ENCODE measurements around the gene BDH1.
"Not testable (repeated sequence)": the region's sequence is repeated elsewhere in the genome, so short reads cannot be mapped to it uniquely, and the experiment has no call there.

The BDH1 gene

DNA sequence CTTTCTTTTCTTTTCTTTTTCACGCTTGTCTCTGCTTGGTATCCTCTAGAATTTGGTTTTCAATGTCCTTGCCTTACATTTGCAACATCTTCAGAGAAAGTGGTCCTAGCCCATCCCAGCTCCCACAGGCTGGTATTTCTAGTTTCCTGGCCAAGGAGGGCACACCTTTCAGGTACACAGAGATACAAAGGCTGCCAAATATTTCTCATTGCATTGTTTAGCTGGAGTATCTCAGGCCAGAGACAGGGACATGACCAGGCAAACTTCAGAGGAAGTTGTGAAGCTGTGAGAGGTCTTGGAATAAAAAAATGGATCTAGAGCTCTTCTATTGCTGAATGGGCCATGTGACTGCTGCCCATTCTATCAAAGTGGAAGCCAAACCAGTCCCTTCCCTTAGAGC is 68.9 kb downstream of the BDH1 start:
- no peak for DNase-seq (ENCODE audit: low read depth)

DNA sequence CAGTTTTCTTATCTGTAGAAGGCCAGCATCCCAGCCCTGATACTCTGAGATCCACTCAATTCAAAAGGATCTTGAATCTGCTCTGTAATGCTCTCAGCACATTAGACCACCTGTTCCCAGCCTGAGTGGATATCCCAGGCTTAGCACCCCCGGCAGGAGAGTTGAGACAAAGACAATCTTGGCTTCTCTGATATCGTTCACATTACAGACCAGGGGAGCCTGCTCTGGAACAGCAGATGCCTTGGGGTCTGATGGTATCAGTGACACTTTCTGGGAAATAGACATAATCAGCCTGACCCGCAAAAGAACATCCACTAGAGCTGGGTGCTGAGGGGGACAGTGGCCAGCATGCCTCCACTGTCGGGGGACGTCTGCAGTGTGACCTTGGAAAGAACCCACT is 70.6 kb downstream of the BDH1 start:
- DNase-seq (ENCODE audit: low read depth) = no peak

DNA sequence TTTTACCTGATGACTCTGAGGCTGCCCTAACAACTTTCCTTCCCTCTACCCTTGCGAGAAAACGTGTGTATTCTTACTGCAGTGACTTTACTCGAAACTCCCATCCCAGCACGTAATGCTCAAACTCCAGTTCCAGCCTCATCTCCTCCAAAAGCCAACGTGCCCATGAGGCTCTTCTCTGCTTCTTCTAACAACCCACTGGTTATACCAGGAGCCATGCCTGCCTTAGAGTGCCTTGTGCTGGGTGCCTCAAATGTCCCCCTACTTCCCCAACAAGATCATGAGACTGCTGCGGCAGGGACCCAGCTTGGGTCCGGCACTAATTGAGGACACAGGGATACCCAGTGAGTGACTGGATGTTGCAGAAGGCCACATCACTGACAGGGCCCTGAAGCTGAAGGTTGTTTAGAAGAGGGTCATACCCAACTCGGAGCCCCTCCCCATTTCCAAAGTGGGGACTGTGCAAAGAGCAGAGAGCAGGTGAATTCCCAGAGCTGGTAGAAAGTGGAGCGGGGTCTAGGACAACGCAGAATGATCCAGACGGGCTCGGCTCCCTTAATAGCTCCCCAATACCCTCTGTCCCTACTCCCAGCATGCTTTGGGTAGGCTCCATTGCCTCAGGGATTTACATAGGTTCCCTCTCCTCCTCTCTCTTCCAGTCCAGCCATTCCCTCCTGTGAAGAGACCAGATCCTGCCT is 71.4 kb downstream of the BDH1 start:
- DNase-seq (ENCODE audit: low read depth) = no peak

DNA sequence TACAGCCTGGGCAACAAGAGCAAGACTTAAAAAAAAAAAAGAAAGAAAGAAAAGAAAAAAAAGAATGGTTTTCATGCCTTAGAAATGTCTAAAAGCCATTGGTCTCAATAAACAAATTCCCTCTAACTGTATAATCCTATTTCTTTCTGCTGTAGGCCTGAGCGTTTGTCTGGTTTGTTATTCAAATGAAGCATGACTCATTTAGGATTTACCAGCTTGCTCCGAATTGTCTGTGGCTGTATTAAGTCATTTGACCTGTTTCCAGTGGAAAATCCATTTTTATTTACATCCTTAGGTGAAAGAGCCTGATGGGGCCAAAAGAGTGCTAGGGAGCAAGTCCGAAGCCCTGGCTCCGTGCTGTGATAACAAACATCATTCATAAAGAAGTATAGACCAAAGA is 73.8 kb downstream of the BDH1 start:
- DNase-seq (ENCODE audit: low read depth) = peak; percentile 76

DNA sequence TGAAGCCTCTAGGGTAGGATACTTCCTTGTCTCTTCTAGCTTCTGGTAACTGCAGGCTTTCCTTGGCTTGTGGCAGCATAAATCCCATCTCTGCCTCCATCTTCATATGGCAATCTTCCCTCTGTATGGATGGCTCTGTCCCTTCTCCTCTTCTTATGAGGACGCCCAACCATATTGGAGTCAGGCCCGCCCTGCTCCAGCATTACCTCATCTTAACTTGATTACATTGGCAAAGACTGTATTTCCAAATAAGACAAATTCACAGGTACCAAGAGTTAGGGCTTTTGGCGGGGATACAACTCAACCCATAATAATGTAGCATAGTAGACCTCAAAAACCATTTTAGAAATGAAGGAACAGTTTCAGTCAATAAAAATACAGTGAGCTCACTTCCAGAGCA is 75.4 kb downstream of the BDH1 start:
- DNase-seq (ENCODE audit: low read depth) = no peak

DNA sequence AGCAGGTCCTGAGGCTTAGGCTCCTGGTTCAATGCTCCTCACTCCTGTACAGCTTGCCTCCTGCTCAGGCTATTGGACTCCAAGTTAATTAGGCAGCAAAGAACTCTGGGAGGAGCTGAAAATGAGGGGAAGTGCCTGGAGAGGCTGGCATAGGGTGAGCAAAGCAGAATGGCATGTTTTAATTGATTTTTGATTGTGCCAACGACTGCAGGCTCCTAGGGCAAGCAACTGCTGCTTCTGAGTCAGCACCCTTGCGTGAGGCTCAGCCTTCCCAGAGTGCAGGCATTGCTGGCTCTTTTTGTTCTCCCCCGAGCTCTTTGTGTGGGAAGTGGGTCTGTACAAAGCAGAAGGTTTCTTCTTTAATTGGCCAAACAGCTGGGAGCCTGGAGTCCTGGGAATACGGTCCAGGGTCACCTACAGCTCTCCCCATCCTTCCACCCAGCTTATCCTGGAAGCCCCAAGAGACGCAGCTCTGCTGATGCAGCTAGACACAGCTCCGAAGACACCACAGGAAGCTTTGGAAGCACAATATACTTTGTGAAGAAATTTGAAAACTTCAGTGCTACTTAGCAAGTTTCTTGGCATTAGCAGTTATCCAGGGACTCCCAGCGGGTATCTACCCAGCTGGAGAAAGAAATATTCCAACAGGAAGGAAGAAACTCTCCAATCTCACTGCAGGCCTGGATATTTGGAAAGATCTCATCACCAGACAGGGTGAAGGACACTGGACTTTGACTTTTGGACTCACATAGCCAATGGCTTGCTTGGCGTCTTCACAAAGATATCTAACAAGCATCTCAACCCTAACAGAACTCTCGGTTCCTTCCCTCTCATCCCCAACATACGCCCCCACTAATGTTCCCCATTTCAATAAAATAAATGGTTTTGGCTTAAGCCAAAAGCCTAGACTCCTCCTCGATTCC is 76.8 kb downstream of the BDH1 start:
- peak; percentile 48 for DNase-seq (ENCODE audit: low read depth)

DNA sequence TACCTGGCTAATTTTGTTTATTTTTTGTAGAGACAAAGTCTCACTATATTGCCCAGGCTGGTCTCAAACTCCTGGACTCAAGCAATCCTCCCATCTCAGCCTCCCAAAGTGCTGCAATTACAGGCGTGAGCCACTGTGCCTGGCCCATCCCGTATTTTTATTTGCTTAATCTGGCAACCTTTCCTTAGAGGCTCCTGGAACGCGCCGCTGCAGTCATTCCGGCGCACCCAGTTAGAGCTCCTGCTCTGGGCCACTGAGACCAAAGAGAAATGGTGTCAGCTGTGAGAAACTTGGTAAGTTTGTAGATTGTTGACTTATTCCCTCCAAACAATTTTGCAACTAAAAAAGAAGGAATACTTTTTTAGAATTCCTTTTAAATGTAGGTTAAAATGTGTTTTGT is 78.0 kb downstream of the BDH1 start:
- DNase-seq (ENCODE audit: low read depth) = not testable (repeated sequence)

DNA sequence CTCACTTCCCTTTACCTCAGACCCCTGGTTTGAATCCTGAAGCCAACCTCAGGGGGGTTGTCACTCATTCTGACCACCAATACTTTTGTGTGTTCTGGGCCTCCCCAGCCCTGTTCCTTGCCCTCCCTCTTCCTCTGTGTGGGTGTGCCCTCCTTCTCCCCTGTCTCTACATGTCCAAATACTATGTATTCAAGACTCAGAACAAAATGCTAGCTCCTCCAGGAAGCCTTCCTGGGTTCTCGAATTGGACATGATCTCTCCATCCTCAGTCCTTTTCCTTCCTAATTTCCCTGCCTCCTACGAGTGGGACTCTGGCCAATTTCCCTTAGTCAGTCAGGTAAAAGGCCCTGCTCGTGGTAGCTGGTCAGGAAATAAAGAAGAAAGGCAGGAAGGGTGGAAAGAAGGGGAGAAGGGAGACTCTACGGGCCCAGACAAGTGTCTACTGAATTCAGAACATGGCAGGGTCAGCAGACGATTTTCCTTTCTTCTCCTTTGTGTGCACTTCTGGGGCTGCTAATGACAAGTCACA is 79.7 kb downstream of the BDH1 start:
- no peak for DNase-seq (ENCODE audit: low read depth)

DNA sequence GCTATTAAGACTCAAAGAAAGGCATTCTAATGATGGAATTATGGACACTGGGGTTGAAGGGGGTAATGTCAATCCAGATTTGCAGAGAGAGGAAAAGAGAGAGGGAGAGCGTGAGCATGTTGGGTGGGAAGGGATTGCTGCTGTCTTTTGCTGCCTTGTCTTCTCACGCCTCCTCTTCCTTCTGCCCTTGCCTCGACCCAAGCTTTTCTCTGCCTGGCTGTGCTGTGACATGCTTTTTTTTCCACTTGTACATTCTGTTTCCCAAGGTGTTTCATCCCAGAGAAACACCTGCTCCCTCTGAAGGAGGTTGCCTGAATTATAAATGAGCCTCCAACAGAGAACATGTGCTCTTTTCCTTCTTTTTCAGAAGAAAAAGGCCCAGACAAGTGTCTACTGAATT is 80.3 kb downstream of the BDH1 start:
- no peak for DNase-seq (ENCODE audit: low read depth)

DNA sequence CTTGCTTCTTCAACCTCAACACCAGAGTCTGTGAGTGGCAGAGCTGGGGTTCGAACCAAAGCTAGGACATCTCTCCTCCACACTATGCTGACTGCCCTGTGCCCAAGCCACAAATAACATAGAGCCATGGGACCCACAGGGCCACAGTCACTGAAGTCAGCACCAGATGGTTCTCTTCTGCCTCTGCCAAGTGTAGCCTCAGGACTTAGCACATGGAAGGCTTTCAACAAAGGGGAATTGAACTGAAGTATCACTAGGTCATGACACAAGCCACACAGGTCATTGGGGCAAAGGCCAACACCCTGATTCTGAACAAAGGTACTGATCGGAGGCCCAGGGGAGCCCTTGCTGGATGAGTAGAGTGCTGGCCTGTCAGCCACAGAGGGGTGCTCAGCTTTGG is 83.6 kb downstream of the BDH1 start:
- no peak for DNase-seq (ENCODE audit: low read depth)

DNA sequence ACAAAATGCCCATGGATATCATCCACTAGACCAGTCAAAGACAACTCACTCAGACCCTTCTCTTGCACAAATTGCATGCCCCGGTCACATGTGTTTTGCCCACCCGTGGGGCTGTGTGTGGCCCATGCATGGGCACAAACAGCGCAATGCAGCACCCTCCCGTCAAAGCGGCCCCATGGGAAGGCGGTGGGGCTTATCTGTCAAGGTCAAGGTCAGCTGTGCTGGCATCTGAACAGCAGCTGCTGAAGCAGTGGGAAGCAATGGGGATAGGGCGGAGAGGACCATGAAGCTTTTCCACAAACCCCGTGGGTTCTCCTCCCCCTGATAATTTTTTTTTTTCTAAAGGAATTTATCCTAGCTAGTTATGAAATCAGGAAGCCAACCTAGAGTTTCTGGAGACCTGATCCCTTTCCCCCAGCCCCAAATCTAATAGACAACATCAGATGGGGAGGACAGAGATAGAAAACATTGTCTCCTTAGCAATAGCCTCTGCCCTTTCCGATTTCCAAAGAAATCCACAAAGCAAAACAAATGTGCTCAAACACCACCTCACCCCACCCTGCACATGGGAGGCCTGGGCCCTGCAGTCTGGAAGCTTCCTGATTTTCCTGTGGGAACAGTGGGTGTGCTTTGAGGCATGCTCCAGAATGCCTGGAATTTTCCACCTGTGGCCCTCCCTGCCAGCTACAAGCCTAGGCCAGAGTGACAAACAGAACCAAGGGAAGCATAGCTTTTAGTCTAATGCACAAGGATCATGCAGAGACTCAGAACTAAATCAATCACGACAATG is 84.4 kb downstream of the BDH1 start:
- no peak for DNase-seq (ENCODE audit: low read depth)

DNA sequence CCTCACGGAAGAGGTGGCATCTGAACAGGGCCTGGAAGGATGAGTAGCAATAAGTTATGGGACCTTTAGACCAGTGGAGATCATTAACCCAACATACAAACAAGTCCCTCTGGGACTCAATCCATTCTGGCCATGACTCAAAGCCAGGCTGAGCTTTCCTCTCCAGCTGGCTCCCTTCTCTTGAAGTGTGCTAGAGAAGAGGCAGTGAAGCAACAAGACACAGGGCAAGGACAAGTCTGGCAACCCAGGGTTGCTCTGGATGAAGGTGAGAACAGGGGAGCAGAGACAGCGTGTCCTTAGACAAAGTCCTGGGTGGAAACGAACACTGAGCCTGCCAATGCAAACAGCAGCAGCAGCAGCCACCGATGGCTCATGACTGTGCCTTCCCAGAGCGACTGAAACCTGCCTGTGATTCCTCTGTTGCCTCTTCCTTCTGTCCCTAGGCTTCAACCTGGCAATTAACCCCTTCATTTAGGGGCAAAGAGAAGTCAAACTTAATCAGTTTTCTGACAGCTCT is 86.8 kb downstream of the BDH1 start:
- no peak for DNase-seq (ENCODE audit: low read depth)

DNA sequence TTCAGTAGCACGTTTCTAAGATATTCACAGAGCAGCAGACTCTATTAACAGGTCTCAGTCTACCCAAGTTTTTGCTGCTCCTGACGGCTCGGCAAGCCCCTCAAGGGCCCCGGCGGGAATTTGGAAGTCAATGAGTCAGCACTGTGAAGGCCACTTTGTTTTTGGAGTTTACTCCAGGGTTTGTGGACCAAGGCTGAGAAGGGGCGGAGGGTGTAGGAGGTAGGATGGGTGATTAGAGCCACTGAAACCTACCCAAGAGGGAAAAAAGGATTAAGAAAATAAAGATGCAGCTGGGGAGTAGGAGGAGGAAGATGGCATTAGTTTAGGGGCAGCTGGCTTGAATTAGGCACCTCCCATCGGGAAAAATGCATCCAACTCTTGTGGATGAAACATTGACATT is 87.6 kb downstream of the BDH1 start:
- no peak for DNase-seq (ENCODE audit: low read depth)

DNA sequence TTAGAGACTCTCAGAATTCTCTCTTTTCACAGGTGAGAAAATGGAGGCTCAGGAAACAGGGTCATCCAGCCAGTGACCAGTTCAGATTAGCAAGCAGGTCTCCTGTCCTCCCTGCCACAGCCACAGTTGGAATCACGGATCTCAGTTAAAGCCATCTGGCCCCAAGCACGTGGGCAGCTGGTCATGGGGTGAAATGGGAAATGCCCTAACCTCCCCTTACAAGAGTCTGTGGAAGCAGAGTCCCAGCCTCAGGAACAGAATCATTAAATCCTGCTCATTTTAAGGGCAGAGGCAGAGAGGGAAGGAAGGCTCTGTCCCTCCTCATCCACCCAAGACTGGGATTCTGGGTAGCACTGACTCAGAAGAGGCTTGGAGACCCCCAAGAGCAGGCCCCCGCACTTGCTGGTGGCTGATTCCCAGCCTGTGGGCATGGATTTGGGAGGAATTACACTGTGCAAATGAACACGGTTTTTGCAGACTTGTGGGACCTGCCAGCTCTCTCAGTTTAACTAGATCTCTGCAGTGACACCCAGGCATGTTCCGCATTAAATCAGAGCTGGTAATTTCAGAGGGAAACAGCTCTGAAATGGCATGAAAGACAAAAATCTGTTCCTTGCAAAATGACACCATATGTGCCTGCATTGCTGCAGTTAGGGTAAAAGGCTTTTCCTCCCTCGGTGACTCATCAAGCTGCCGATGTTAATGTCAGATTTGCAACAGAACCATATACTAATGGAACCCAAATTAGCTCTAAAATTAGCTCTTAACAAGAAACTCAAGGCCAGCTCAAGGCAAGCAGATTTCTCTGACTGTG is 89.0 kb downstream of the BDH1 start:
- peak; percentile 76 for DNase-seq (ENCODE audit: low read depth)

DNA sequence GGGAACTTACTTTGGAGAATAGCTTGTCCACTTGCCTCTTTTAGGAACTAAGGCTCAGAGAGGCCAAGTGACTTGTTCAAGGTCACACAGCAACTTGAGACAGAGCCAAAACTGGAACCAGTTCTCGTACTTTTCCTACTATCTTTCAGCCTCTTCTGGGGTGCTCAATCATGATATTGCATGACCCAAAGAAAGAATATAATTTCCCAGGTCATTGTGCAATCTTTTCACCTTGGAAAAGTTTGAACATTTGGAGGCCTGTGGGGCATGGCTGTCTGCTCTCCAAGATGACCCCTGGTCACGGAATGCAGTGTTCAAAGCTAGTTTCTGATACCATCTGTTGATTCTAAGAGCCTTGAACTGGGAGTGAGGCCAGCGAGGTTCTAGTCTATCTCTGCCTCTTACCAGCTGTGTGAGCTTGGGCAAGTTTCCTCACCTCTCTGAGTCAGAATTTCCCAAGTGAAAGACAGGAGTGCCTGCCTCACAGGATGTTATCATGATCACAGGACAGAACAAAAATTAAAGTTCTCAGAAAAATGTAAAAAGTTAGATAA is 89.7 kb downstream of the BDH1 start:
- DNase-seq (ENCODE audit: low read depth) = peak; percentile 72

DNA sequence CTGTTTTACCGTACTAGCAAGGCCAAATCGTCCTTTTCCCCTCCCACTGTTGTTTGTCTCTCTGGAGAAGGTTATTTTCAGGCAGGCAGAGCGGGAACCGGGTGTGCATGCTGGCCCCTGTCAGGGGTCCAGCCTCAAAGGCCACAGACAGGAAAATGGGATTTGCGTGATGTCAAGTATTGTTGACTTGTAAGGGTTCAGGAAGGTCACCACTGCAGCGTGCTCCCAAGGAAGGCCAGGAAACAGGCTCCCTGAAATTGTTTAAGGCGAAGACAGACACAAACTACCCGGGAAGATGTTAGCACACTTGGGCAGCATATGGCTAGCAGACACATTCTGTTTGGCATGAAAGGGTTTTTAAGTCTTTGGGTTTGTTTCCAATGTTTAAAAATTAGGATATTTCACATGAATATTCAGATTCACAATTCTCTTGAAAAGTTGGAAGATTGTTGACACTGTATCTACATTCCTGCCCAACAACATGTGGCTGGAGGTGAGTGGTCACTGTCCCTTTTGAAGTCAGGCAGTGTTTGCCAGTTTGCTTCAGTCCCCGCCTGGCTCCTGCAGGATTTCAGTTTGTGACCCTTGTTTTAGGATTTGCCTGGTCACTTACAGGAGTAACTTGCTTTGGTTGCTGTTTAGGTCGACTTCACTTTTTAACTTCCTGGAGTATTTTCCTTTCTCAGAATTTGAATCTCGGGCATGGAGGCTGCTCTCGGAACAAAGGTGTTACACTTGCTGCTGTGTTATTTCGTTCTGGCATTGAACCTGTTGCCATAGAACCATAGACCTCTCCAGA is 90.4 kb downstream of the BDH1 start:
- DNase-seq (ENCODE audit: low read depth) = no peak

DNA sequence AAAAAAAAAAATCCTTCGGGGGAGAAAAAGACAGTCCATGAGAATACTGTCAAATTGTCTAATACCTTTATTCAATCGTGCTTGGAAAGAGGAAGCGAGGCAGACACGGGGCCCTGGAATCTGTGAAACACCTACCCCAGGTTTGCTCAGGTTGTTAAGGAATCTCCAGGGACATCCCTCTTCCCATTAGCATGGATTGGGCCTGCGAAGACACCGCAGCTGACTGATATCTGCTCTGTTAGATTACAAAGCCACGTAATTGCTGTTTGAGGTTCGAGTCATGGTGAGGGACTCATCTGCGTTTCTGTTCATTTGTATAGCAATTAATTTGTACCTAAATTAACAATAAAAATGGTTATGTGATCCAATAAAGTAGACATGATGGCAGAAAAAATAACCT is 91.0 kb downstream of the BDH1 start:
- DNase-seq (ENCODE audit: low read depth) = no peak

DNA sequence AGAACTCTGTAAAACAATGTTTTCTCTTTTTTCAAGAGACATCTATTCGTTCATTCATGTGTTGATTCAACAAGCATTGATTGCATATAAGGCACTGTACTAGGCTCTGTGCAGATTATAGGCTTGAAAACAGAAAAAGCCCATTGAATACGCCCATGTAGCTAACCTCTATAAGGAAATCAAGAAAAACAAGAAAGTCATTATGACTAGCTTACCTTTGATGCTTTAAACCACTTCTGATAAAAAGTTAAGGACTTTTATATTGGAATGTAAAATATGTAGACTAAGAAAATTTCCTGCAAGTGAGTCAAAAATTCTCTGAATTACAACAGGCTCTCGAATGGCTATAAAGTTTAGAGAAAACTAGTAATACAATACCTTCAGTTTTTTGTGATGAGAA is 92.5 kb downstream of the BDH1 start:
- DNase-seq (ENCODE audit: low read depth) = peak; percentile 69

DNA sequence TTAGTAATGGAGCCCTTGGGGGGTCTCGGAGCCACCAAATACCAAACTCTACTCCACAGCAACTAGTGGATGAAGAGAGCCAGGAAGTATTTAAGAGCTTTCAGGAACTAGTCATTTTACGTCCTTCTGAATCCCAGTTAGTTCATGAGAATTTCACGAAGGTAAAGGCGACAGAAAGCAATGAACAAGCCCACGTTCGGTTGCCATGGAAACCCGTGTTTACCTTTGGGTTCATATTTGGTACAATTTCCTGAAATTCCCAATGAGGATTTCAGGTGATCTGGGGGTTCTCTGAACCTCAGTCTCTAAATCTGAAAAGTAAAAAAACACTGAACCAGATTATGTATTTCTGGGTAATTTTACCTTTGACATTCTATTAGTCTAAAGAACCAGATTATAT is 93.0 kb downstream of the BDH1 start:
- no peak for DNase-seq (ENCODE audit: low read depth)

DNA sequence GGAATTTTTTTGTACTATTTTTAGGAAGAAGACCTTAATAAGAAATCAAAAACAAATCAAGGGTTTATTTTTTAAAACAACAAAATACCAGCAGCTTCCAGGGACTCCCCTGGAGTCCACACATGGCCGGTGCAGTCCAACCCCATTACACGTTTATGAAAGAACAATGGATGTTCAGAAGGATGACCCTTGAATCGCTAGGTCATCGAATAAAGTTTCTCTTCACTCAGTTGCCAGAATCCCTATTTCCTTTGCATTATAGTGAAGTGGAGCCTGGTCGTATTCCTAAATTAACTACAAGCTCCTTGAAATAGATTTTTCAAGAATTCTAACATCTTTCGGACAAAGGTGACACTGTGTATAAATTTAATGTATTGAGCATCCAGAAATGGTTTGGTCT is 95.1 kb downstream of the BDH1 start:
- no peak for DNase-seq (ENCODE audit: low read depth)

Data from ELR (cell line).